HEK293T (cell line): Measurements from ENCODE around the gene OLIG1.

Source experiments
- BHLHE40 ChIP-seq: fragments of 450-650 bp; IDR thresholded peaks from 2 replicates; pipeline ENCODE4 v1.6.1; 2016; ENCODE audit warnings: mild to moderate bottlenecking, moderate library complexity, borderline replicate concordance
- FOXM1 ChIP-seq: fragments of 450-650 bp; IDR thresholded peaks from 2 replicates; pipeline ENCODE4 v1.6.1; 2017; ENCODE audit warnings: mild to moderate bottlenecking, borderline replicate concordance
- HDGF ChIP-seq: fragments of 450-650 bp; IDR thresholded peaks from 2 replicates; pipeline ENCODE4 v1.6.1; 2017; ENCODE audit warnings: antibody characterized with exemption, borderline replicate concordance
- NFRKB ChIP-seq: fragments of 450-650 bp; IDR thresholded peaks from 2 replicates; pipeline ENCODE4 v1.6.1; 2016; ENCODE audit warnings: mild to moderate bottlenecking, moderate library complexity
- SP1 ChIP-seq: fragments of 450-650 bp; IDR thresholded peaks from 2 replicates; pipeline ENCODE4 v1.6.1; 2017
- TARDBP ChIP-seq: fragments of 450-650 bp; IDR thresholded peaks from 2 replicates; pipeline ENCODE4 v1.6.1; 2016
- TF ChIP-seq, protein P1 (sequence below): fragments of 450-650 bp; IDR thresholded peaks from 2 replicates; pipeline ENCODE4 v1.6.1; 2016

DNA sequence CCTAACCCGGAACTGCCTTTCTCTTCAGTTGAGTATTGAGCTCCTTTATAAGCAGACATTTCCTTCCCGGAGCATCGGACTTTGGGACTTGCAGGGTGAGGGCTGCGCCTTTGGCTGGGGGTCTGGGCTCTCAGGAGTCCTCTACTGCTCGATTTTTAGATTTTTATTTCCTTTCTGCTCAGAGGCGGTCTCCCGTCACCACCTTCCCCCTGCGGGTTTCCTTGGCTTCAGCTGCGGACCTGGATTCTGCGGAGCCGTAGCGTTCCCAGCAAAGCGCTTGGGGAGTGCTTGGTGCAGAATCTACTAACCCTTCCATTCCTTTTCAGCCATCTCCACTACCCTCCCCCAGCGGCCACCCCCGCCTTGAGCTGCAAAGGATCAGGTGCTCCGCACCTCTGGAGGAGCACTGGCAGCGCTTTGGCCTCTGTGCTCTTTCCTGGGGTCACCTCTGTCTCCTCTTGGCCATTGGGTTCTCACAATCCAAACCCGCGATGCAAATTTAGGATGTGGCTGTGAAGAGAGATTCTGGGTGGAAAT lies 40.5 kb upstream of the OLIG1 start:
- TF ChIP-seq TARDBP (no peak), BHLHE40 (no peak), NFRKB (no peak), HDGF (no peak), SP1 (no peak), FOXM1 (no peak)
- TF ChIP-seq, protein P1, sequence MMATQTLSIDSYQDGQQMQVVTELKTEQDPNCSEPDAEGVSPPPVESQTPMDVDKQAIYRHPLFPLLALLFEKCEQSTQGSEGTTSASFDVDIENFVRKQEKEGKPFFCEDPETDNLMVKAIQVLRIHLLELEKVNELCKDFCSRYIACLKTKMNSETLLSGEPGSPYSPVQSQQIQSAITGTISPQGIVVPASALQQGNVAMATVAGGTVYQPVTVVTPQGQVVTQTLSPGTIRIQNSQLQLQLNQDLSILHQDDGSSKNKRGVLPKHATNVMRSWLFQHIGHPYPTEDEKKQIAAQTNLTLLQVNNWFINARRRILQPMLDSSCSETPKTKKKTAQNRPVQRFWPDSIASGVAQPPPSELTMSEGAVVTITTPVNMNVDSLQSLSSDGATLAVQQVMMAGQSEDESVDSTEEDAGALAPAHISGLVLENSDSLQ, result no peak
